ENCODE data around the gene TMEM132D. TPM values are rescaled to one million over a fixed set of nuclear protein-coding genes. Genes with fewer than 3 reads are reported as not detected.

TMEM132D gene
- total RNA-seq, 1 donor from 2014 or later = not detected

DNA sequence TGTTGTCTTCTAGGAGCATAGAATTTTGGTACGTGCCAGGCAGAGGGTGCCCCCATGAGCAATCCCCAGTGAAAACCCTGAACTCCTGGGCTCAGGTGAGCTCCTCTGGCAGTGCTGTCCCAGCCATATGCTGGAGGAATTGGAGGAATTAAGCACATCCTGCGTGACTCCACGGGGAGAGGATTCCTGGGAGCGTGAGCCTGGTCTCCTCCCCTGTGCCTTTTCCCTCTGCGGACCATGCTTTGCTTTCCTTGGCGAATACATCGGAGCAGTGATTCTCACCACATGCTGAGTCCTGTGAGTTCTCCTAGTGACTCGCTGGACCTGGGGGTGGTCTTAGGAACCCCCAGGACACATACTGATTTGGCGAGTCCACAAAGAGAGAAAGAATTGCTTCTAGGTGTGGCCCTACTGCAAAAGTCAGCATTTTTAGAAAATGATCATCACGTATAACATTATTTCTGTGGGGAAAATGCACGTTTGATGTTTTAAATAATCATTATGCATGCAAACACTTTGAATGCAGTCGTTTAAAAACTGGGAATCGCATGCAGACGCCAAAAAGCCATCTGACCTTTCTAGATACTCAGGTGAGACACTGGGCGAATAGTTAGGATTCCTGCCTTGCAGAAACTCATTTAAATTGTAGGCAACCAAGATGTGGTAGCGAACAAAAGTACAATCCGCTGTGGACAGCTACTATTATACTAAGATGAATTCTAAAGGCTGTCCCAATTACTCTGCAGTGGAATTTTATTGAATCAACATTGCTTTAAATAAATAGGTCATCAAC lies 370.9 kb downstream of the TMEM132D start:
- H3K9ac ChIP-seq (ENCODE audit: low read length) = no peak overlapping the region
- H3K27ac ChIP-seq (ENCODE audit: low read depth, low read length) = no peak overlapping the region
- no peaks in the 10 kb centered on the region for H3K27me3 ChIP-seq (ENCODE audit: insufficient read depth, low read length)
- Mint-ChIP-seq H3K27me3 (ENCODE audit: low read depth, unreplicated experiment) (no peaks in the 10 kb centered on the region), H3K36me3 (ENCODE audit: low read depth, unreplicated experiment) (no peaks in the 10 kb centered on the region), H3K4me1 (ENCODE audit: low read depth, unreplicated experiment) (no peaks in the 10 kb centered on the region), H3K27ac (ENCODE audit: unreplicated experiment) (no peak overlapping the region), H3K9me3 (ENCODE audit: unreplicated experiment) (peaks cover 4% of the 10 kb centered on the region), H3K4me3 (ENCODE audit: unreplicated experiment) (no peak overlapping the region)
- no peaks in the 10 kb centered on the region for H4K20me1 ChIP-seq (ENCODE audit: insufficient read depth, low read length)
- no peak overlapping the region for H3K4me3 ChIP-seq (ENCODE audit: insufficient read depth, low read depth, low read length)
- H3K4me2 ChIP-seq (ENCODE audit: low read length) = no peak overlapping the region
- no peaks in the 10 kb centered on the region for H3K4me1 ChIP-seq (ENCODE audit: insufficient read depth, low read length)
- H2AFZ ChIP-seq (ENCODE audit: low read depth, low read length) = no peak overlapping the region
- TF ChIP-seq, protein P1, sequence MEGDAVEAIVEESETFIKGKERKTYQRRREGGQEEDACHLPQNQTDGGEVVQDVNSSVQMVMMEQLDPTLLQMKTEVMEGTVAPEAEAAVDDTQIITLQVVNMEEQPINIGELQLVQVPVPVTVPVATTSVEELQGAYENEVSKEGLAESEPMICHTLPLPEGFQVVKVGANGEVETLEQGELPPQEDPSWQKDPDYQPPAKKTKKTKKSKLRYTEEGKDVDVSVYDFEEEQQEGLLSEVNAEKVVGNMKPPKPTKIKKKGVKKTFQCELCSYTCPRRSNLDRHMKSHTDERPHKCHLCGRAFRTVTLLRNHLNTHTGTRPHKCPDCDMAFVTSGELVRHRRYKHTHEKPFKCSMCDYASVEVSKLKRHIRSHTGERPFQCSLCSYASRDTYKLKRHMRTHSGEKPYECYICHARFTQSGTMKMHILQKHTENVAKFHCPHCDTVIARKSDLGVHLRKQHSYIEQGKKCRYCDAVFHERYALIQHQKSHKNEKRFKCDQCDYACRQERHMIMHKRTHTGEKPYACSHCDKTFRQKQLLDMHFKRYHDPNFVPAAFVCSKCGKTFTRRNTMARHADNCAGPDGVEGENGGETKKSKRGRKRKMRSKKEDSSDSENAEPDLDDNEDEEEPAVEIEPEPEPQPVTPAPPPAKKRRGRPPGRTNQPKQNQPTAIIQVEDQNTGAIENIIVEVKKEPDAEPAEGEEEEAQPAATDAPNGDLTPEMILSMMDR (IDR thresholded peaks at IDR 0.05; ENCODE audit: insufficient read depth, low read depth, low read length) = no peak
- no peak for TF ChIP-seq EZH2 (IDR thresholded peaks at IDR 0.05; ENCODE audit: insufficient read depth, low read length)
- FAIRE-seq (no peak), DNase-seq (ENCODE audit: low read depth) (no peak)
- H3K36me3 ChIP-seq (ENCODE audit: insufficient read depth, low read length) = no peaks in the 10 kb centered on the region
- no peaks in the 10 kb centered on the region for H3K79me2 ChIP-seq (ENCODE audit: insufficient read depth, low read length)
- H3K9me3 ChIP-seq (ENCODE audit: insufficient read depth, low read depth, low read length) = no peaks in the 10 kb centered on the region

DNA sequence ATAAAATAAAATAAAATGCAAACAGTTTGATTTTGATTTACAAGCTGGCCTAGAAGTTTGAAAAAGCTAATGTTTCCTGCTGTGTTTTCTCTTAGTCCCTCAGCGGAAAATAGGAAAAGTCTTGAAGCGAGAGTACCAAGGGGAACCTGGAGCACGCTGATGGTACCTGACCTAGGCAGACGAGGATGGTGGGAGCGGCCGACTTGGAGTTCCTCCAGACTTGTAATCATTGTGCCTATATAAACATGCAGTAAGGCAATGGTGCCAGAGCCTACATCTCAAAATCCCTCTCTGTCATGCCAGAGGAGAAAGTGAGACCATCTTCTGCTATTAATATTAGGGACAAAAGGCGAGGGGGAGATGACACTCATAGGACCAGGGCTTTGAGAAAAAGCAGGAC lies 371.7 kb downstream of the TMEM132D start:
- Histone ChIP-seq H3K9me3 (ENCODE audit: insufficient read depth, low read depth, low read length) (no peaks in the 10 kb centered on the region), H3K27ac (ENCODE audit: low read depth, low read length) (no peak overlapping the region), H3K79me2 (ENCODE audit: insufficient read depth, low read length) (no peaks in the 10 kb centered on the region), H4K20me1 (ENCODE audit: insufficient read depth, low read length) (no peaks in the 10 kb centered on the region), H3K9ac (ENCODE audit: low read length) (no peak overlapping the region), H2AFZ (ENCODE audit: low read depth, low read length) (no peak overlapping the region), H3K4me3 (ENCODE audit: insufficient read depth, low read depth, low read length) (no peak overlapping the region), H3K36me3 (ENCODE audit: insufficient read depth, low read length) (no peaks in the 10 kb centered on the region), H3K27me3 (ENCODE audit: insufficient read depth, low read length) (no peaks in the 10 kb centered on the region), H3K4me2 (ENCODE audit: low read length) (no peak overlapping the region), H3K4me1 (ENCODE audit: insufficient read depth, low read length) (no peaks in the 10 kb centered on the region)
- H3K9me3 Mint-ChIP-seq (ENCODE audit: unreplicated experiment) = peaks cover 5% of the 10 kb centered on the region
- H3K4me1 Mint-ChIP-seq (ENCODE audit: low read depth, unreplicated experiment) = no peaks in the 10 kb centered on the region
- no peak for DNase-seq (ENCODE audit: low read depth)
- TF ChIP-seq, protein P1 (IDR thresholded peaks at IDR 0.05; ENCODE audit: insufficient read depth, low read depth, low read length) = no peak
- TF ChIP-seq EZH2 (IDR thresholded peaks at IDR 0.05; ENCODE audit: insufficient read depth, low read length) = no peak
- H3K27me3 Mint-ChIP-seq (ENCODE audit: low read depth, unreplicated experiment) = no peaks in the 10 kb centered on the region
- no peak for FAIRE-seq
- H3K4me3 Mint-ChIP-seq (ENCODE audit: unreplicated experiment) = no peak overlapping the region
- H3K27ac Mint-ChIP-seq (ENCODE audit: unreplicated experiment) = no peak overlapping the region
- H3K36me3 Mint-ChIP-seq (ENCODE audit: low read depth, unreplicated experiment) = no peaks in the 10 kb centered on the region

DNA sequence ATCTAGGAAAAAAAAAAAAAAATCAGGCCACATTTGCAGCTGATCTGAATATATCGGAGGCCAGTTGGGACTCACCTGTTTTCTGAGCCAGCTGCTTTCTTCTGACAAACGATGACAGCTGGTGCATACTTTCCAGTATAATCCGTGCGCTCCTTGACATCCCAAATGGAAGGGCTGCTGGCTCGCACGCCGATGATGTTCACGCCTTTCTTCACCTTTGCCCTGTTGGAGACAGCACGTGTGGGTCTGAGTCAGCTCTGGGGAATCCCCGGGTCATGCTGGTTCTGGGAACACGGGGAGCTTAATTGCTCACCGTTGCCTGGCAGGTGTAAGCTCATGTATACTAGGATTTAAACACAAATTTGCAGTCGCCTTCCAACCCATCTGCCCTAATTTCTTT lies 372.8 kb downstream of the TMEM132D start:
- DNase-seq (ENCODE audit: low read depth) = no peak
- Mint-ChIP-seq H3K27ac (ENCODE audit: unreplicated experiment) (no peak overlapping the region), H3K36me3 (ENCODE audit: low read depth, unreplicated experiment) (no peaks in the 10 kb centered on the region), H3K4me1 (ENCODE audit: low read depth, unreplicated experiment) (no peaks in the 10 kb centered on the region), H3K9me3 (ENCODE audit: unreplicated experiment) (peaks cover 5% of the 10 kb centered on the region), H3K27me3 (ENCODE audit: low read depth, unreplicated experiment) (no peaks in the 10 kb centered on the region), H3K4me3 (ENCODE audit: unreplicated experiment) (no peak overlapping the region)
- no peaks in the 10 kb centered on the region for H3K36me3 ChIP-seq (ENCODE audit: insufficient read depth, low read length)
- H3K27ac ChIP-seq (ENCODE audit: low read depth, low read length) = no peak overlapping the region
- FAIRE-seq = no peak
- H4K20me1 ChIP-seq (ENCODE audit: insufficient read depth, low read length) = no peaks in the 10 kb centered on the region
- H3K4me1 ChIP-seq (ENCODE audit: insufficient read depth, low read length) = no peaks in the 10 kb centered on the region
- H3K4me3 ChIP-seq (ENCODE audit: insufficient read depth, low read depth, low read length) = no peak overlapping the region
- H3K9me3 ChIP-seq (ENCODE audit: insufficient read depth, low read depth, low read length) = no peaks in the 10 kb centered on the region
- H3K9ac ChIP-seq (ENCODE audit: low read length) = no peak overlapping the region
- H2AFZ ChIP-seq (ENCODE audit: low read depth, low read length) = no peak overlapping the region
- H3K27me3 ChIP-seq (ENCODE audit: insufficient read depth, low read length) = no peaks in the 10 kb centered on the region
- no peaks in the 10 kb centered on the region for H3K79me2 ChIP-seq (ENCODE audit: insufficient read depth, low read length)
- no peak overlapping the region for H3K4me2 ChIP-seq (ENCODE audit: low read length)
- TF ChIP-seq, protein P1 (IDR thresholded peaks at IDR 0.05; ENCODE audit: insufficient read depth, low read depth, low read length) = no peak
- TF ChIP-seq EZH2 (IDR thresholded peaks at IDR 0.05; ENCODE audit: insufficient read depth, low read length) = no peak

All from astrocyte (in vitro differentiated cells and primary cell).